ENCODE results near the gene TSPAN9.
A peak's percentile ranks its signal among the peaks of the same experiment; 100 is the strongest.

GRCh38 chr12:3073438-3074250, 3.5 kb upstream of the TSPAN9 start:
- peak; percentile 99 for TF ChIP-seq CTCF (IDR thresholded peaks at IDR 0.05)
- no peak for TF ChIP-seq EZH2 (IDR thresholded peaks at IDR 0.05)
- TF ChIP-seq EZH2phosphoT487 (IDR thresholded peaks at IDR 0.05) = no peak
